ENCODE measurements around the gene ADAM22.

DNA sequence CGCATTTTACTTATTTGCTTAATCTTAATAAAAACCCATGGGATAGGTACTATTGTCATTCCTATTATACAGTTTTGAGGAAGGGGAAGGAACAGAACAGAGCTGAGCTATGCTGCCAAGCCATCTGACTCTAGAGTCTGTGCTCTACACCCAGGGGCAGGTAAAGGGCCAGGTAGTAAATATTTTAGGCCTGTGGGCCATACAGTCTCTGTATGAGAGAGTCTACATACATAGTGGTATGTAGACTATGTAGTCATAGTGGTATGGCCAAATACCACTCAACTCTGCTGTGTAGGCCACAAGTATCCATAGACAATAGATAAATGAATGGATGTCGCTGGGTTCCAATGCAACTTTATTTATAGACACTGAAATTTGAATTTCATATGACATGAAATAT is 289.2 kb downstream of the ADAM22 start:
- TF ChIP-seq, protein P1, sequence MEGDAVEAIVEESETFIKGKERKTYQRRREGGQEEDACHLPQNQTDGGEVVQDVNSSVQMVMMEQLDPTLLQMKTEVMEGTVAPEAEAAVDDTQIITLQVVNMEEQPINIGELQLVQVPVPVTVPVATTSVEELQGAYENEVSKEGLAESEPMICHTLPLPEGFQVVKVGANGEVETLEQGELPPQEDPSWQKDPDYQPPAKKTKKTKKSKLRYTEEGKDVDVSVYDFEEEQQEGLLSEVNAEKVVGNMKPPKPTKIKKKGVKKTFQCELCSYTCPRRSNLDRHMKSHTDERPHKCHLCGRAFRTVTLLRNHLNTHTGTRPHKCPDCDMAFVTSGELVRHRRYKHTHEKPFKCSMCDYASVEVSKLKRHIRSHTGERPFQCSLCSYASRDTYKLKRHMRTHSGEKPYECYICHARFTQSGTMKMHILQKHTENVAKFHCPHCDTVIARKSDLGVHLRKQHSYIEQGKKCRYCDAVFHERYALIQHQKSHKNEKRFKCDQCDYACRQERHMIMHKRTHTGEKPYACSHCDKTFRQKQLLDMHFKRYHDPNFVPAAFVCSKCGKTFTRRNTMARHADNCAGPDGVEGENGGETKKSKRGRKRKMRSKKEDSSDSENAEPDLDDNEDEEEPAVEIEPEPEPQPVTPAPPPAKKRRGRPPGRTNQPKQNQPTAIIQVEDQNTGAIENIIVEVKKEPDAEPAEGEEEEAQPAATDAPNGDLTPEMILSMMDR (IDR thresholded peaks at IDR 0.05; ENCODE audit: low read depth, low read length), result no peak
- TF ChIP-seq POLR2A (IDR thresholded peaks at IDR 0.05; ENCODE audit: extremely low read depth, insufficient read length), result no peak
- no peak for TF ChIP-seq MYC (IDR thresholded peaks at IDR 0.05; ENCODE audit: low read depth, low read length)
- TF ChIP-seq, protein P2, sequence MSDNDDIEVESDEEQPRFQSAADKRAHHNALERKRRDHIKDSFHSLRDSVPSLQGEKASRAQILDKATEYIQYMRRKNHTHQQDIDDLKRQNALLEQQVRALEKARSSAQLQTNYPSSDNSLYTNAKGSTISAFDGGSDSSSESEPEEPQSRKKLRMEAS (IDR thresholded peaks at IDR 0.05; ENCODE audit: low read depth, low read length), result no peak

Measured in NB4 (cell line).